ENCODE data around the gene PIK3R3.

PIK3R3 gene

GRCh38 chr1:46133781-46134350 lies 1.4 kb upstream of the PIK3R3 start:
- peak overlapping the region; percentile 99 for H3K27ac ChIP-seq
- TF ChIP-seq CTCF (conservative IDR thresholded peaks at IDR 0.05): no peak

- no peak for TF ChIP-seq CTCF (conservative IDR thresholded peaks at IDR 0.05)
- peak overlapping the region; percentile 99 for H3K27ac ChIP-seq
These were observed 791 bp upstream of the PIK3R3 start for GRCh38 chr1:46133181-46133658.

- no peak for TF ChIP-seq CTCF (conservative IDR thresholded peaks at IDR 0.05)
- peak overlapping the region; percentile 99 for H3K27ac ChIP-seq
These were observed 509 bp downstream of the PIK3R3 start for GRCh38 chr1:46131712-46132528.

GRCh38 chr1:46131093-46131492 lies 1.3 kb downstream of the PIK3R3 start:
- TF ChIP-seq CTCF (conservative IDR thresholded peaks at IDR 0.05): no peak
- peak overlapping the region; percentile 99 for H3K27ac ChIP-seq

GRCh38 chr1:46130606-46131005 lies 1.8 kb downstream of the PIK3R3 start:
- no peak for TF ChIP-seq CTCF (conservative IDR thresholded peaks at IDR 0.05)
- H3K27ac ChIP-seq: peak overlapping the region; percentile 99; the same call in 1 of the 2 replicates

DNA sequence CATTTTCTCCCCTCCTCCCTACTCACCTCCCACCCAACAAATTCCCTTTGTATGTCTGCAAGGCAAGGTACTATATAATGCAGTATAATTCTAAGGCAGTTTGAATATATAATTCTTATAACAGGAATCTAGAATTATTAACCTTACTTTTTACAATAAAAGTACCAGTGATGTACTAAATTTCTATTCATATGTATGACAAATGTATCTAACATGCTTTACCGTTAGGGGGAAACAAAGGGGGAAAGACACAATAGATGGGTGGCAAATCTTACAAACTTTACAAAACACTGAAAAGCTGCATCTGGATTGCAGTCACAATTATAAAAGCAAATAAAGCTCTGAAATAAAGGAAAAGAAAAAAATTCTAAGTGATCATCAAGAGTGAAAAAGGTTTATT lies 2.3 kb downstream of the PIK3R3 start:
- H3K27ac ChIP-seq: peak overlapping the region; percentile 99; the same call in 1 of the 2 replicates
- no peak for TF ChIP-seq CTCF (conservative IDR thresholded peaks at IDR 0.05)

DNA sequence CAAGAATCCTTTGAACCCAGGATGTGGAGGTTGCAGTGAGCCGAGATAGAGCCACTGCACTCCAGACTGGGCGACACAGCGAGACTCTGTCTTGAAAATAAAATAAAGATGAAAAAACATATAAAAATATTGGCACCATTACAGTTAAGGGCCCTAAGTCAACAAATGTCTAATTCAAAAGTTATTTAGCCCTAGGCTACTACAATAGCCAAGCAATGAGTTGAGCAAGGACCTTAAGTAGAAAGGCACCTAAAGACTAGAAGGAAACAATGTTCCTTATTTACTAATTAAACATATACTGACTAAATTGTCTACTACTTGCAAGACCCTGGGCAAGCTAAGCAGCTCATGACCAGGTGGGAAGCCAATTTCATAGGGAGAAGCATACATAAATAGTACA lies 4.1 kb downstream of the PIK3R3 start:
- TF ChIP-seq CTCF (conservative IDR thresholded peaks at IDR 0.05): no peak
- H3K27ac ChIP-seq: no peak overlapping the region

Data from VCaP (cell line).